MM.1S (cell line): ENCODE results near the gene CCN5.

Experiments used
- DNase-seq: peaks from one replicate; pipeline ENCODE4 v3.0.0-alpha.2; 2015
- H2AFZ ChIP-seq: fragments of 300-600 bp; sonication (generic); 2 replicates; pipeline ENCODE4 v1.6.0; 2016; ENCODE audit warnings: antibody characterized with exemption, low read length
- H3F3A ChIP-seq: fragments of 300-600 bp; sonication (generic); 2 replicates; pipeline ENCODE4 v1.6.1; 2016; ENCODE audit warnings: mild to moderate bottlenecking, antibody characterized with exemption, low read length, moderate library complexity, mixed read lengths; ENCODE audit not compliant: insufficient read depth
- H3K27ac ChIP-seq: fragments of 300-600 bp; sonication (generic); 2 replicates; pipeline ENCODE4 v1.5.1; 2016; ENCODE audit warnings: mild to moderate bottlenecking, low read length
- H3K27me3 ChIP-seq: fragments of 300-600 bp; sonication (generic); replicated peaks from 2 replicates; pipeline ENCODE4 v1.6.0; 2016; ENCODE audit warnings: low read length; ENCODE audit not compliant: insufficient read depth
- H3K36me3 ChIP-seq: fragments of 300-600 bp; sonication (generic); replicated peaks from 2 replicates; pipeline ENCODE4 v1.6.1; 2016; ENCODE audit warnings: mild to moderate bottlenecking, low read length, mixed read lengths; ENCODE audit not compliant: insufficient read depth
- H3K4me1 ChIP-seq: fragments of 300-600 bp; sonication (generic); 2 replicates; pipeline ENCODE4 v1.6.1; 2016; ENCODE audit warnings: low read length, mixed read lengths
- H3K4me2 ChIP-seq: fragments of 300-600 bp; sonication (generic); 2 replicates; pipeline ENCODE4 v1.6.0; 2016; ENCODE audit warnings: low read depth, low read length
- H3K4me3 ChIP-seq: fragments of 300-600 bp; sonication (generic); 2 replicates; pipeline ENCODE4 v1.5.1; 2016; ENCODE audit warnings: low read length, mixed read lengths
- H3K79me2 ChIP-seq: fragments of 300-600 bp; sonication (generic); 2 replicates; pipeline ENCODE4 v1.6.1; 2016; ENCODE audit warnings: mixed run types, low read length, mixed read lengths
- H3K9ac ChIP-seq: fragments of 300-600 bp; sonication (generic); 2 replicates; pipeline ENCODE4 v1.6.1; 2016; ENCODE audit warnings: low read length, mixed read lengths
- H3K9me2 ChIP-seq: fragments of 300-600 bp; sonication (generic); replicated peaks from 2 replicates; pipeline ENCODE4 v1.6.1; 2016; ENCODE audit warnings: mild to moderate bottlenecking, low read length, mixed read lengths; ENCODE audit not compliant: insufficient read depth
- H3K9me3 ChIP-seq: fragments of 300-600 bp; sonication (generic); replicated peaks from 2 replicates; pipeline ENCODE4 v1.6.1; 2016; ENCODE audit warnings: mild to moderate bottlenecking, low read length, mixed read lengths; ENCODE audit not compliant: insufficient read depth
- H4K20me1 ChIP-seq: fragments of 300-600 bp; sonication (generic); 2 replicates; pipeline ENCODE4 v1.6.1; 2016; ENCODE audit warnings: mild to moderate bottlenecking, low read length, moderate library complexity, mixed read lengths; ENCODE audit not compliant: insufficient read depth
- CTCF ChIP-seq: fragments of 300-600 bp; sonication (generic); IDR thresholded peaks from 2 replicates; pipeline ENCODE4 v1.5.1; 2016; ENCODE audit warnings: antibody characterized with exemption, low read length, mixed read lengths
- EZH2 ChIP-seq: fragments of 300-600 bp; sonication (generic); optimal IDR thresholded peaks from 2 replicates; pipeline ENCODE3; 2017; ENCODE audit warnings: low read depth, mild to moderate bottlenecking, antibody characterized with exemption, low read length, mixed read lengths
- EZH2phosphoT487 ChIP-seq: fragments of 300-600 bp; sonication (generic); IDR thresholded peaks from 2 replicates; pipeline ENCODE4 v1.6.1; 2018; ENCODE audit warnings: antibody characterized with exemption, low read length

The CCN5 gene

GRCh38 chr20:44714102-44714700, 968 bp upstream of the CCN5 start:
- Histone ChIP-seq H3K79me2 (no peaks in the 10 kb centered on the region), H3K4me2 (no peak overlapping the region), H3K27ac (no peak overlapping the region), H2AFZ (no peak overlapping the region), H3F3A (no peaks in the 10 kb centered on the region), H4K20me1 (no peaks in the 10 kb centered on the region), H3K9me3 (no peaks in the 10 kb centered on the region), H3K27me3 (peaks cover 89% of the 10 kb centered on the region), H3K9ac (no peak overlapping the region), H3K4me1 (no peaks in the 10 kb centered on the region), H3K9me2 (no peaks in the 10 kb centered on the region), H3K4me3 (no peak overlapping the region), H3K36me3 (no peaks in the 10 kb centered on the region)
- TF ChIP-seq CTCF (no peak), EZH2phosphoT487 (no peak), EZH2 (no peak)
- no peak for DNase-seq

- H3K27me3 ChIP-seq: peaks cover 92% of the 10 kb centered on the region
Measured at GRCh38 chr20:44715499-44716308, 535 bp downstream of the CCN5 start.

GRCh38 chr20:44716309-44717106, 1.3 kb downstream of the CCN5 start:
- peaks cover 89% of the 10 kb centered on the region for H3K27me3 ChIP-seq

More at GRCh38 chr20:44715499-44716308, 535 bp downstream of the CCN5 start:
- no peak overlapping the region for H3K27ac ChIP-seq
- H3K36me3 ChIP-seq: no peaks in the 10 kb centered on the region
- no peak overlapping the region for H3K9ac ChIP-seq
- TF ChIP-seq CTCF (no peak), EZH2phosphoT487 (no peak), EZH2 (no peak)
- no peaks in the 10 kb centered on the region for H4K20me1 ChIP-seq
- H3K4me3 ChIP-seq: no peak overlapping the region
- no peak for DNase-seq
- H3K9me3 ChIP-seq: no peaks in the 10 kb centered on the region
- no peaks in the 10 kb centered on the region for H3F3A ChIP-seq
- no peaks in the 10 kb centered on the region for H3K9me2 ChIP-seq
- no peak overlapping the region for H2AFZ ChIP-seq
- no peaks in the 10 kb centered on the region for H3K79me2 ChIP-seq
- H3K4me2 ChIP-seq: no peak overlapping the region
- H3K4me1 ChIP-seq: no peaks in the 10 kb centered on the region

More at GRCh38 chr20:44716309-44717106, 1.3 kb downstream of the CCN5 start:
- Histone ChIP-seq H3K4me2 (no peak overlapping the region), H4K20me1 (no peaks in the 10 kb centered on the region), H3K9ac (no peak overlapping the region), H3K9me2 (no peaks in the 10 kb centered on the region), H3F3A (no peaks in the 10 kb centered on the region), H3K4me1 (no peaks in the 10 kb centered on the region), H3K36me3 (no peaks in the 10 kb centered on the region), H2AFZ (no peak overlapping the region), H3K4me3 (no peak overlapping the region), H3K27ac (no peak overlapping the region), H3K79me2 (no peaks in the 10 kb centered on the region), H3K9me3 (no peaks in the 10 kb centered on the region)
- TF ChIP-seq EZH2: no peak
- TF ChIP-seq EZH2phosphoT487: no peak
- TF ChIP-seq CTCF: no peak
- no peak for DNase-seq
